Stimulated activated CD8-positive, alpha-beta memory T cell treated with anti-CD3 and anti-CD28 coated beads, Interleukin-7, amount 100 ng/mL, for 48 hours (primary cell): ENCODE measurements around the gene TEK.

ENCODE experiments used
- DNase-seq, 2 donors: peaks; one replicate each; pipeline ENCODE4 v3.0.0-alpha.2; 2020; ENCODE audit warnings: low read depth in 1 of 2; ENCODE audit errors: extremely low read depth in 1 of 2

TEK gene

DNA sequence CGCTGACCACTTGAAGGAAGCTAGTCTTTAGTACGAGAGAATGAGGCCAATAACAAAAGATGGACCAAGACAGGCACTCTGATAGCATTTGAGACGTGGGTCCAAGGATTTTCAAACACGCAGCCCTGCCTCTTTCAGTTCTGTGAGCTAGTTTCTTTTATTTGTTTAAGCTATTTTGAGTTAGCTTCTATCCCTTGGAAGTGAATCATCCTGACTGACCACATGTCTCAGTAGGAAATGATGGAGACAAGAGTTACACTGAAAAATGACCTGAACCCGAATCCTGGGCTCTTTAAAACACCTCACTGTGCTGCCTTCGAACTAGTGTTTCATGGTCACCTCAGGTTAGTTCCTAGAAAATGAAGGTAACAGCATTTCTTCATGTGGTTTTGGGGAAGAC, 9.9 kb downstream of the TEK start:
- no peak for DNase-seq

DNA sequence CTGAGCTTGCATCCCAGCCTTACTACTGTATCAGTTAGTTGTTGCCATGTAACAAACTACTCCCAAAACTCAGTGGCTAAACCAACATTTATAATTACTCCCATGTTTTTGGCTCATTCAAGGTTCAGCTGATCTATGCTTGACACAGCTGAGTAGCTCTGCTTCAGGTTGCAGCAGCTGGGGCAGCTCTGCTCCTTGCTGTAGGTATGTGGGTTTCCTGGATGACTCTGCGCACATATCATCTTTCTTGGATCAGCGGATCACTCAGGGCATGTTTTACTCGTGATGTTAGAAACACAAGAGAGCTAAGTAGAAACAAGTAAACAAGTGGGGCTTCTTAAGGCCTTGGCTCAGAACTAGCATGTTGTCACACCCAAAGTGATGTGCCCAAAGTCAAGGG, 15.1 kb downstream of the TEK start:
- no peak for DNase-seq

DNA sequence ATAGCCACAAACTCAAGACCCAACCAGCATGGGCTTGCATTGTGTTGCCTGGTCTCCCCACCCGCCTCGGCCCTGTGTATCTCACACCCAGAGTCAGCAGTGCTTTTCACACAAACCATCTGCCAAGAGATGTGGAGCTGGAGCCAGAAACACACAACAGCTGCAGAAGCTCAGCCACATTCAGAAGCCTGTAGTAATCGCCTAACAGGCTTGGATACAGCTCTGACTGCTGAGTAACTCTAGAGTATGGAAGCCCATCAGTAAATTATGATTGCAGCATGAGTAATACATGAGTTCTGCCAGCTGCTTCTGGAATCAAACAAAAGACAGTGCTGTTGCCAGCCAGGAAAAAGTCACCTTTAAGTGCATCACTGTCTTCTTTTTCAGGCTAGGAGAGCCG, 16.0 kb downstream of the TEK start:
- DNase-seq: no peak

DNA sequence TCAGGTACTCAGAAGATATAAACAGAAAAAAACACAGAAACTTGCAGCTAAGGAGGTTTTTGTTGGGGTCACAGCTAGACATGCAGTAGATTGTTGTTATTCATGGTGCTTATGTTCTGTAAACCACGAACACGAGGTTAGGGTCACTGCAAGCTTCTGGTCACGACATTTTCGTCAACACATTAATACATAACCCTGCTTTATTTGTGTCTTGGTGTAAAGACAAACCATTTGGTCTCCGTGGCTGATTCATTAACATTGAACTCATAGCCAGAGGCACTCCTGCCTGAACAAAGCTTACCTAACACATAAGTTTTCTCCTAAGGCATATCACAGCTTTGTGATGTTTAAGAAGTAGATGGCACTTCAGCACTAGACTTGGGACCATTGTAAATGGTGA, 16.9 kb downstream of the TEK start:
- DNase-seq: no peak

DNA sequence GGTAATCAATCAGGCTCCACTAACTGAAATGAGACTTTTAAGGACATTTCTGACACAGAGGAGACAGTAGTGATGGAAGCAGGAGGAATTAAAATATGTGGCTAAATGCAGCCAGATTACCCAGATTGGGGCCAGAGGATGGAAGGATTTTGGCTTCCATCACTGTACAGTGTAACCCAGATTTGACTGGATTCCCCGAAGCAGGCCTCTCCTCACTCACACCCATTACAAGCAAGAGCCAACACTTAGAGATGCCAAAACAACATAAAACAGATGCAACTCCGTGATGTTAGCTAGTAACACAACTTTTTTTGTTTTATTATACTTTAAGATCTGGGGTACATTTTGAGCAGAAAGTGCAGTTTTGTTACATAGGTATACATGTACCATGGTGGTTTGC, 17.6 kb downstream of the TEK start:
- no peak for DNase-seq

DNA sequence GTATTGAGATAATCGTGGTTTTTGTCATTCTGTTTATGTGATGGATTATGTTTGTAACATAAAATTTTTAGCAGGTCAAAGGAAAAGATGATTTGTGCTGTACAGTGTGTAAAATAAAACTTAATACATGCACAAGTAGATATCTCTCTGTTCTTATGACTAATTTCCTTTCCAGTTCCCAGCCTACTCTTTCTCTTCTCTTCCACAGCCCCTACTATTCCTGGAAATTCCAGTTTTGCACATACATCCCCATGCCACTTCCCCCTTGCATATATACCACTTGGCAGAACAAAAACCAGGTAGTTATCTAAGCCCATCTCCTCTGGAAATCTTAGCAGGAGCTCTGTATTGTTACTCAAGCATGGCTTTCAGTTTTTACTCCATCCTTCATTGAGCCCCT, 20.2 kb downstream of the TEK start:
- no peak for DNase-seq

DNA sequence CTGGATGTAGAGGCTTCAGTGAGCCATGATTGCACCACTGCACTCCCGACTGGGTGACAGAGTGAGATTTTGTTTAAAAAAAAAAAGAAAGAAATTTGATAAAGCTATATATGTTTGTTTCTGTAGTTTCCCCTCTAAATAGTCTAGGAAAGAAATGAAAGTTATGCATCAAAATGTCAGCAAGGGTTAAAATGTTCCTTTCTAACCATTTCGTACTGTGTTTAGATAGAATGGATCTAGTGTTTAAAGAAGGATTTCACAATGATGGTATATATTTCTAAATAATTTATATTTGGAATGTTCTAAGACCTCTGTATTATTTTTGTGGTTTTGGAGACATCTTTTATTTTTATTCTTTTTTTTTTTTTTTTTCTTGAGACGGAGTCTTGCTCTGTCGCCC, 22.7 kb downstream of the TEK start:
- no peak for DNase-seq

DNA sequence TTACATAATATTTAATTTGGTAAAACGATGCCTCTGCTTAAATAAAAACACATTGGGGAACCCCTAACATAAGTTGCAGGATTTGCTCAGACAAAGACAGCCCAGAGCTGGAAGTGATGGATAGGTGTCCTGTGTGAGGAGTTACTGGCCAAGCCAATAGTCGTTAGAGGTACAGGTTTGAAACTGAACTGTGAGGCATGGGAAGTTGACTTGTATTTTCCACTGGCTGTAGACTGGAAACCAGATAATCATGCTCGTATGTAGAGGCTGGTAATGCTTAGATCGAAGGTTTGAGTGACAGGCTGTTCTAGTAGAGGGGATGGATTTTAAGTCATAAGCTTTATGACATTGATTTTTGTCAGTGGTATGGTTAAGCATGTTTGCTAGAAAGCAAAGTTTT, 24.8 kb downstream of the TEK start:
- DNase-seq: no peak

DNA sequence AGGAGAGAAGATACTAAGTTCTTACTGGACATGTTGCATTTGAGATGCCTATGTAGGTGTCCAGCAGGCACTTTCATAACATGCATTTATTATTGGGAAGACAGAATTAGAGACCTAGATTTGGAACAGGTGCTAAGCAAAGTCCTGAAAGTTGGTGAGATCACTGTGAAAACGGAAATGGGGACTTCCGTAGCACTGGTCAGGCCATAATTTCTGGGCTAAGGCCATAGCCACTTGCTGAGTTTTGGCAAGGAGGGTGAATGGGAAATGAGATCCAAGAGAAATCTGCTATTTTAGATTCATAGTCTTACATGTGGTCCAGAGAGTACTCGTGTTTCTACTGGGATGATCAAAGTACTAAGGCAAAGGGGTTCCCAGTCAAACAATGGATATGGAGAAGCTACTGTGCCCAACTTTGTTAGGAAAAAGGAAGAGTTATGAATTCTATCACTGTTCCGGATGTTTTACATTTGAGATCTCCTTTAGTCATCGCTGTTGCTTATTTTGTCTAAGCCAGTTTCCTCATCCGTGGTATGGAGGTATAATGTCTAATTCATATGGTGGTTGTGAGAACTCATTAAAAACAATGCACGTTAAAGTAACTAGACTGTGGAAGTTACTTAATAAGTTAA, 33.4 kb downstream of the TEK start:
- DNase-seq: no peak

DNA sequence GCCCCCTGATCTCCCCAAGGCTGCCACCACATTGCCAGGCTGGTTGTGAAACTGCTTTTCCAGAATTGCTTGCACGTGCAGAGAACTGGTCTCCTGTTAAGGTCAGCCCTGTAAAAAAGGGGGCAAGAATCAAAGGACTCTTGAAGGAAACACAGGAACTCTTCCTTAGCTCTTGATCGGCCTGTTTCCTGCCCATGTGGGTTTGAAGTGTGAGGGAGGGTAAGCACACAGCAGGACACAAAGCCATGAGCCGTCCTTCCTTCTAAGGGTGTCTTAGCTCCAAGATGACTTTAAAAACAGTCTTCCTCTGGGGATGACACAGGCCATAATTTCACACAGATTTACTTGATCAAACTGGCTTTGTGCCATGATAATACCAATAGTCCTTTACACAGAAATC, 36.1 kb downstream of the TEK start:
- no peak for DNase-seq

DNA sequence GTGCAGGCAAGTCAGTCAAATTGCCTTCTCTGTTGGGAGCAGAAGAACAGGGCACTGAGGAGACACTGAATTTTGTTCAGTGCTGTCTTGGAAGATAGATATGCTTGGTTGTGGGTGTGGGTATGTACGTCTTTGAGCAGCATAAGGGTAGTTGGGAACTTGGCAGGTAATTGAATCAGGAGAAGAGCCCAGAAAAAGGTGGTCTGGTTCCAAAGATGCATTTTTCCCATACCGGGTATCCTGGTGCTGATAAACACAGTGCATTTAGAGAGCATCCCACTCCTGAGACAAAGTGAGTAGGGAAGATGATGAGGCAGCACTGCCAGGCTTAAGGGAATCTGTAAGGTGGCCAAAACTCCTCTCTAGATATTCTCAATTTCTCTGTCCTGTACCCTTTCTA, 40.6 kb downstream of the TEK start:
- no peak for DNase-seq

DNA sequence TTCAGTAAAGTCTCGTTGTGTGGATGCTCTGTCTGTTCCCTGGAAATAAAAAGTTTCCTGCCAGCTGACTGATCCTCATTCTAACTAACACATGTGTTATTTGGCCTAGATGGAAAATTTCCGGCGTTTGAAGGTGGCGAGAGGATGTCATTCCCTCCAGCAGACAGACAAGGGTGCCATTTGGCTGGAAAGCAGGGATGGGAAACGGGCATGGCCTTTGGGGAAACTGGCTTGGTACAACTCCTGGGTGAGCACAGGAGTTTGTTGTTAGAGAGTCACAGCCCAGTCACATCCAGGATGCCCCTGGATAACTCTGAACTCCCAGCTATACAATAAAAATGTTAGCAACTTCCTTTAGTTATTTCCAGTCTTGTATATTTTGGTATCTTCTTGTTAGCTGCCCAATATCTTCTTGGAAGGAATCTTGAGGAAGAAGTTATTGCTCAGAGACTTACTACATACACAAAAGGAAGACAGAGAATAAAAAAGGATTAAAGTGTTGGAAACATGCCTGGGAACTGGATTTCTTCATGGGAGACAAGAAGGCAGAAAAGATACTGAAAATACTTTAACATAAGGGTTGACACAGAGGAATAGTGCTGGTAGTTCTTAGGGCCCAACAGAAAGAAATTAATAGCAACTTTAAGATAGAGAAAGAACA, 41.9 kb downstream of the TEK start:
- no peak for DNase-seq

DNA sequence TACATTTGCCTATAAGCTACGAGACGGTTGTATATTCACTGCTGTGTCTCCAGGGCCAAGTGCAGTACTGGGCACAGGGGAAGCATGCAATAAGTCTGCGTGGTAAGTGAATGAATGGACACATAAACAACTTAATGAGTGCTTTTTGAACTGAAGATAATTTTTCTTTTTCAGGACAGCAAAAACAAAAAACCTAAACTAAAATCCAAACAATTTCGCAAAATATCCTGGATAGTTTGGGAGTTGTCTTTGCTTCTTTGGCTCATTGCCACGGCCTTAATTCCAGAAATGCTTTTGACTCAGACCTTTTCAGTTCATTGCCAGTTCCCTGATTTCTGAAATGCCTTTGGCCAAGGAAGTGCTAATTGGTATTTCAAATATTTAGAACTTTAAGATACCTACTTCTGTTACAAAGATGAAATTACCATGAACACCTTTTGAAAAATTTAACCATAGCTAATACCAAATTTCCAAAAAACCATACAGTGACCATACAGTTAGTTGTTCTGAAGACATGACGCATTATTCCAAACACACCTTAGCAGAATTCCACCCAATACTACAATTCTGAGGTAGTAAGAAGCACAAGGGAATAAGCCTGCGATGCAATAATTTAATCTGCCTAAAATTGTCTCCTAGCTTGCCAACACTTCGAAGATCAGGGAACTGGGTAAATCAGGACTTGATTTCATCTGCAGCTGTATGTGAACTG, 42.8 kb downstream of the TEK start:
- no peak for DNase-seq

DNA sequence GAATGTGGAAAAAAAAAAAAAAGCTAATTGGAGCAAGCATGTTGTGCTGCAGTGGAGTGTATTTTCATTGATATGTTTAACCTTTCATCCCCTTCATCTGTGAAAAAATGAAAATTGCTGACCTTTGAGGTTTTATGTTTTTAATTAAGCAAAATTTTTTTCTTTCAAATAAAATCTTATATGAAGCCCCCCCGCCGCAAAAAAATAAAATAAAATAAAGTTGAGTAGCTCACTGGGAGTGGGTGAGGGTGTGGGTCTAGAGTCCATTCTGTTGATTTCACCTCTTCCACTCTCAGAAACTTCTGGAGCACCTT, 43.3 kb downstream of the TEK start:
- no peak for DNase-seq

DNA sequence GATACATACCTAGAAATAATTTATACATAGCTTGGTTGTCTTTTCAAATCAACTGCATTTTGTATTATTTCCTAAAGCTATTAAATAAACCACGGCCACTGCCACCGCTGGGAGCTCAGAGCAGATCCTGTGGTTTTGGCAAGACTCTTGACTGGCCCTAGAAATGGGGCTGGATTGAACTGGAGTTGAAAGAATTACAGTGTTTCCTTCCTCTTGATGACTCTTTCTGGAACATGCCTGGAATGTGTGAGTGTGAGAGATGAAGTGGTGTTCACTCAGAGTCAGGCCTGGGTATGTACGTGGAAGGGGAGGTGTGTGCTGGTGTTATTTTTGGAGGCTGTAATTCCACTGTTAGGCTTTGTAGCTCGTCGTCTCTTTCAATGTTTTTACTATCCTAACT, 45.9 kb downstream of the TEK start:
- DNase-seq: no peak

DNA sequence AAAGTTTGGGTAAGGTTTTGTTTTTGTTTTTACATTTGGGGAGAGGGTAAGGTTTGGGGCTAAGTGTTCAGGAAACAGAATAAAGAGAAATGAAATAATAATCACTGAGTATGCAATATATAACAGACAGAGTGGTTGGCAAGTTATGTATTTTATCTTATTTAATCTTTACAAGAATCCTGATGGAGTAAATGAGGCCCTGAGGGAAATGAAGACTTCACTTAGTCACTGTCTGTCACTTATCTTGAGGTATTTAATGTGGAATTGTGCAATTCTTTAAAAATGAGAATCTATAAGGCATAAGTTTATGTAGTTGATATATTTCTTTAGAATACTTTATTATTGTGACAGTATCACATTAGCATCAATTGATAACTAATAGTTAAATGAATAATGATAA, 48.1 kb downstream of the TEK start:
- no peak for DNase-seq

DNA sequence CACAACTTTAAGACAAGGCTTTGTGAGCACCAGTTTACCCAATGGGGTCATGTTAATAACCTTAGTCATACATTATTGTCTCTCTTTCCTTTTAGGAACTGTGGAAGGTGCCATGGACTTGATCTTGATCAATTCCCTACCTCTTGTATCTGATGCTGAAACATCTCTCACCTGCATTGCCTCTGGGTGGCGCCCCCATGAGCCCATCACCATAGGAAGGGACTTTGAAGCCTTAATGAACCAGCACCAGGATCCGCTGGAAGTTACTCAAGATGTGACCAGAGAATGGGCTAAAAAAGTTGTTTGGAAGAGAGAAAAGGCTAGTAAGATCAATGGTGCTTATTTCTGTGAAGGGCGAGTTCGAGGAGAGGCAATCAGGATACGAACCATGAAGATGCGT, 48.7 kb downstream of the TEK start:
- no peak for DNase-seq

DNA sequence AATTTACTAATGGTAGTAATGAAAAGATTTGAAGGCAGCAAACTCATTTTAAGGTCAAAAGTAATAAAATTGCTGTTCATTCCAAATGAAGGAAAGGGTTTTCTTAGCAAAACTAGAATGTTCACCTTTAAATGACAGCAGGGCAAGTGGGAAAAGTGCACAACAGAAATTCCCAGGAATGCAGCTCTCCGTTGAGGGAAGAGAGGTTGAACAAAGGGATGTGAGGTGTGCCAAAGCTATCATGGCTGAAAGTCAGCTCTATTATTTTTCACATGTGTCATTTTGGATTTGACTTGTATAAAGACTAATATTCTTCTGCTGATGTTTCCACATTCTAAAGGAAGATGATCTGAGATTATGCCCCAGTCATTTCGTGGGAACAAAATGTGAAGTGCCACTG, 51.6 kb downstream of the TEK start:
- DNase-seq: no peak

DNA sequence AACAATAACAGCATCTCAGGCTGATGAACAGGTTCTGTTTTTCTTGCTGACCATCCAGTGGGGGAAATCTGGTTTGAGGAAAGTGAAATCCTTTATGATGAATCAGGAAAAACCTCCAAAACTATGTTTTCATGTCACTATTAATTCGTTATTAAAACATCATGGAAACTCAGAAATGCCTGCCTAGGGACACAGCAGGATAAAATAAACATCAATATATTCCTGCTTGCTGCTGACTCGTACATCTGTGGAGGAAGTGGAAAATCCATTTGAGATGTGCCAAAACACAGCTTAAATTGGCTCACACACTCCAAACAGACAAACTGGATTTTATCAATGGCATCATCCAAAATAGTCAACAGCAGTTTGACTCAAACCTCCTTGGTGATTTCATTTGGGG, 53.0 kb downstream of the TEK start:
- DNase-seq: no peak

DNA sequence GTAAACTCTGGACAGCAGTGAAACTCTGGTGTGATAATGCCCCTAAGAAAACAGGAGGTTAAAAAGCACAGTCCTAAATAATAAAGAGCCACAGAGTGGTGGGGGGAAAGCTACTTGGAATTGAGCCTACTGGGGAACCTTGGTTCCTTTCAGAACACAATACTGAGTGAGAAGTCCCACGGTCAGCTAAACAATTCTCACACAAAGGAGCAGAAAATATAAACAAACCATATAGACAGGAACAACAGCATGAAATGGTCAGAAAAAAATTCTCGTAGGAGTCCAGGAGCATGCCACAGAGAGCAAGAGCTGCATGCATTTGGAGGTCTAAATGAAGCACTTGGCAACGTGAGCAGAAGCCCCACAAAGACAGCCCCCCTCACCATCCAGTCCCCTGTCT, 56.0 kb downstream of the TEK start:
- DNase-seq: no peak

DNA sequence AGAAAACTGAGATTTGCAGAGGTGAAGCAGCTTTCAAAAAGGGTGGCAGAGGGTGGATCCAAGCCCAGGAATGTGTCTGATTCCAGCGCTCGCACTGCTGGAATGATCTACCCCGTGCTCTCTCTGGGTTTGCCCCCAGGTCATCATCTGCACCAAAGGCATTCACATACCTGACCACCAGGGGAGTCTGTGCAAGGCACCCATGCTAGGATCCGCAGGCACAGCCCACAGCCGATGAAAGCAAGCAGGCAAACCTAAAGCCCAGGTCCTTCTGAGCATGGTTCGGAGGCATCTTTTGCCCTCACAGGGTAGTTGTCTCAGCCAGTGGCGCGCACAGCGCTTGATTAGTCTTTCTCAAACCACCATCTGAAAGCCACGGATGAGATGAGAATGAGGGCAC, 56.6 kb downstream of the TEK start:
- DNase-seq: no peak

DNA sequence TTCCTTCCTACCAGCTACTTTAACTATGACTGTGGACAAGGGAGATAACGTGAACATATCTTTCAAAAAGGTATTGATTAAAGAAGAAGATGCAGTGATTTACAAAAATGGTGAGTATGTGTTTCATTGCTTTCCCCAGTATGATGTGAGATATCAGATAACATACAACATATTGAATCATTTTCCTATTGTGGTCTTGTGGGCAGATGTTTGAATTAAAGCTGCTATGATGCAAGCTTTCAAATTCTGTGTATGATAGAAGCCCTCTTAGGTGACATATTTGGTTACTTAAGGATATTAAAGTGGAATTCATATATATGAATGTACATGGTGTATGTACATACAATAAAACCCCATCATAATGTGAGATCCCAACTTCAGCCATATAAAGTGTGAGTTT, 59.5 kb downstream of the TEK start:
- DNase-seq: no peak

DNA sequence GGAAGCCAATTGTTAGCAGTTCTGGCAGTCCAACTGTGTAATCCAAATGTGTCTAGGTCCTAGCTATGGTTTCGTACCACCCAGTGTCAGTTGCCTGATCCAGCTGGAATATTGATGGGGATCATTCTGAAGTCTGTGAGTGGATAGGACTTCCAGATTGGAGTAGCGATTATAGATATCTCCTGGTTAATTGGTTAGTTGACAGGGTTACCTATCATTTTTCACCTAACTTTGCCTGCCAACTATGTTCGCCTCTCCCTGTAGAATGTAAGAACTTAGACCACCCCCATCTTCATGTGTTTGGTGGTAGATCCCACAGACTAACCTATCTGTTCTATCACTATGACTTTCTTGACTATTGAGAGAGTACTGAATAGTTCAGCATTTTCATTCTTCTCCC, 59.9 kb downstream of the TEK start:
- DNase-seq: no peak
